SK-N-SH (cell line): Measurements from ENCODE around the gene GNAI3. TPM values are rescaled to one million over a fixed set of nuclear protein-coding genes. Genes with fewer than 3 reads are reported as not detected.

Source experiments
- CTCF ChIA-PET: fragments of 300-600, 350-600 bp; formaldehyde crosslinking; extraction: SDS; loops from one replicate; lab custom pipeline; 2021; lab: Yijun Ruan, JAX
- POLR2A ChIA-PET: fragments of 350-600 bp; sonication (Branson Sonifier 250); formaldehyde crosslinking; extraction: SDS; loops from one replicate; lab custom pipeline; 2020; ENCODE audit warnings: antibody characterized with exemption, inconsistent platforms; lab: Yijun Ruan, JAX
- DNase-seq: peaks from one replicate; pipeline ENCODE4 v3.0.0; 2012
- H2AFZ ChIP-seq: fragments of 200-600 bp; sonication (generic); 2 replicates; pipeline ENCODE4 v1.8.1; 2016; ENCODE audit warnings: antibody characterized with exemption, mild to moderate bottlenecking, low read depth
- H3F3A ChIP-seq: fragments of 200-600 bp; sonication (generic); replicated peaks from 2 replicates; pipeline ENCODE3; 2016; ENCODE audit warnings: antibody characterized with exemption, mild to moderate bottlenecking; ENCODE audit not compliant: insufficient read depth
- H3K27ac ChIP-seq, 2 experiments: fragments of 200-500 bp in 1 of 2; fragments of 200-600 bp in 1 of 2; sonication (Bioruptor generic) in 1 of 2; sonication (generic), shearing (Covaris generic) in 1 of 2; 2 replicates each; pipeline versions ENCODE4 v1.5.1 to v1.6.1; 2014 to 2016; ENCODE audit warnings: low read depth in 2 of 2, inconsistent platforms in 1 of 2, low read length in 1 of 2, mild to moderate bottlenecking in 1 of 2, mixed read lengths in 1 of 2
- H3K27me3 ChIP-seq: fragments of 200-600 bp; sonication (generic), shearing (Covaris generic); 2 replicates; pipeline ENCODE4 v1.6.1; 2016; ENCODE audit warnings: mixed run types; ENCODE audit not compliant: insufficient read depth
- H3K36me3 ChIP-seq, 2 experiments: fragments of 200-500 bp in 1 of 2; fragments of 200-600 bp in 1 of 2; sonication (Bioruptor generic) in 1 of 2; sonication (generic) in 1 of 2; replicated peaks in 1 of 2; 2 replicates each; pipeline versions ENCODE3 to v1.5.1; 2014 to 2016; ENCODE audit warnings: low read length in 1 of 2, mild to moderate bottlenecking in 1 of 2; ENCODE audit not compliant: insufficient read depth in 2 of 2, control insufficient read depth in 1 of 2
- H3K4me1 ChIP-seq, 2 experiments: fragments of 200-500 bp in 1 of 2; fragments of 200-600 bp in 1 of 2; sonication (Bioruptor generic) in 1 of 2; sonication (generic), shearing (Covaris generic) in 1 of 2; 2 replicates each; pipeline versions ENCODE4 v1.5.1 to v1.6.1; 2014 to 2016; ENCODE audit warnings: low read depth in 1 of 2, low read length in 1 of 2, mixed run types in 1 of 2; ENCODE audit not compliant: insufficient read depth in 2 of 2, control insufficient read depth in 1 of 2
- H3K4me2 ChIP-seq: fragments of 200-600 bp; sonication (generic), shearing (Covaris generic); 2 replicates; pipeline ENCODE4 v1.6.1; 2017; ENCODE audit warnings: mixed run types
- H3K4me3 ChIP-seq, 2 experiments: fragments of 200-500 bp in 1 of 2; fragments of 200-600 bp in 1 of 2; sonication (Bioruptor generic) in 1 of 2; sonication (generic), shearing (Covaris generic) in 1 of 2; 2 replicates each; pipeline versions ENCODE4 v1.5.1 to v1.8.1; 2014 to 2016; ENCODE audit warnings: low read depth in 2 of 2, inconsistent platforms in 1 of 2, low read length in 1 of 2, mild to moderate bottlenecking in 1 of 2, mixed read lengths in 1 of 2, moderate library complexity in 1 of 2
- H3K79me2 ChIP-seq: fragments of 200-600 bp; sonication (generic); 2 replicates; pipeline ENCODE4 v1.8.1; 2017; ENCODE audit warnings: mild to moderate bottlenecking; ENCODE audit not compliant: insufficient read depth
- H3K9ac ChIP-seq: fragments of 200-600 bp; sonication (generic); 2 replicates; pipeline ENCODE4 v1.6.1; 2017; ENCODE audit warnings: mixed run types
- H3K9me2 ChIP-seq: fragments of 200-600 bp; sonication (generic); 2 replicates; pipeline ENCODE4 v1.6.1; 2017; ENCODE audit warnings: mixed run types
- H3K9me3 ChIP-seq: fragments of 200-600 bp; sonication (generic); 2 replicates; pipeline ENCODE4 v1.6.1; 2017; ENCODE audit warnings: mixed run types, mild to moderate bottlenecking, moderate library complexity
- H4K20me1 ChIP-seq: fragments of 200-600 bp; sonication (generic); 2 replicates; pipeline ENCODE4 v1.6.1; 2017; ENCODE audit warnings: mild to moderate bottlenecking, mixed run types; ENCODE audit not compliant: insufficient read depth
- FOXJ3 ChIP-seq: sonication (generic); formaldehyde crosslinking; IDR thresholded peaks from 2 replicates; pipeline ENCODE4 v1.5.1; 2020; ENCODE audit warnings: mild to moderate bottlenecking, missing genetic modification reagents
- GABPA ChIP-seq: IDR thresholded peaks from 2 replicates; pipeline ENCODE4 v1.4.0; 2012; ENCODE audit warnings: low read depth, mild to moderate bottlenecking
- GATA2 ChIP-seq: sonication (generic); formaldehyde crosslinking; IDR thresholded peaks from 2 replicates; pipeline ENCODE4 v1.5.0; 2020; ENCODE audit warnings: mild to moderate bottlenecking, missing genetic modification reagents
- JUND ChIP-seq: IDR thresholded peaks from 2 replicates; pipeline ENCODE4 v1.4.0; 2012
- MEF2A ChIP-seq: IDR thresholded peaks from 2 replicates; pipeline ENCODE4 v1.4.0; 2012; ENCODE audit warnings: low read depth, borderline replicate concordance
- NRF1 ChIP-seq: IDR thresholded peaks from 2 replicates; pipeline ENCODE4 v1.6.1; 2012; ENCODE audit warnings: low read depth, mild to moderate bottlenecking, low read length
- PBX3 ChIP-seq: IDR thresholded peaks from 2 replicates; pipeline ENCODE4; 2012
- RAD21 ChIP-seq: IDR thresholded peaks from 2 replicates; pipeline ENCODE4 v1.6.1; 2012; ENCODE audit warnings: mild to moderate bottlenecking, low read length
- RFX5 ChIP-seq: IDR thresholded peaks from 2 replicates; pipeline ENCODE4 v1.6.1; 2012; ENCODE audit warnings: mild to moderate bottlenecking, improper control_type of control experiment, low read length
- RXRA ChIP-seq: IDR thresholded peaks from 2 replicates; pipeline ENCODE4 v1.4.0; 2012; ENCODE audit warnings: low read depth, mild to moderate bottlenecking, borderline replicate concordance
- SIN3A ChIP-seq: IDR thresholded peaks from 2 replicates; pipeline ENCODE4 v1.6.1; 2012; ENCODE audit warnings: low read depth, mild to moderate bottlenecking, low read length, moderate library complexity, borderline replicate concordance
- SMC3 ChIP-seq: IDR thresholded peaks from 2 replicates; pipeline ENCODE4 v1.6.1; 2012; ENCODE audit warnings: low read depth, low read length, improper control_type of control experiment
- TAF1 ChIP-seq: IDR thresholded peaks from 2 replicates; pipeline ENCODE4 v1.6.1; 2012; ENCODE audit warnings: low read depth, mild to moderate bottlenecking, low read length, moderate library complexity, borderline replicate concordance
- TCF12 ChIP-seq: IDR thresholded peaks from 2 replicates; pipeline ENCODE4 v1.4.0; 2012
- TEAD4 ChIP-seq: IDR thresholded peaks from 2 replicates; pipeline ENCODE4 v1.4.0; 2012; ENCODE audit warnings: mild to moderate bottlenecking, borderline replicate concordance; ENCODE audit not compliant: insufficient read depth
- WGBS: methylation state at CpG from one replicate; pipeline ENCODE4 v1.1.6; 2017; ENCODE audit warnings: low lambda C conversion rate; 5-methylcytosine and 5-hydroxymethylcytosine counted together
- polyA plus RNA-seq, 3 experiments: library from polyadenylated mRNA; depleted of rRNA; stranded (reverse); fragments of >200 nt; gene quantifications; 2 replicates each; pipeline ENCODE4 v1.2.3, GENCODE V29; 2012
- TF ChIP-seq, protein P1 (sequence below): fragments of 150-350 bp; IDR thresholded peaks from 2 replicates; pipeline ENCODE4 v1.6.1; 2017; ENCODE audit warnings: antibody characterized with exemption, low read length, low read depth, borderline replicate concordance
- TF ChIP-seq, protein P2 (sequence below): fragments of 200-600 bp; sonication (generic); IDR thresholded peaks from 2 replicates; pipeline ENCODE4 v1.6.1; 2017; ENCODE audit warnings: antibody characterized with exemption, mild to moderate bottlenecking, moderate library complexity
- TF ChIP-seq, protein P3 (sequence below): IDR thresholded peaks from 2 replicates; pipeline ENCODE4 v1.4.0; 2012; ENCODE audit warnings: low read depth, borderline replicate concordance

The GNAI3 gene
- polyA plus RNA-seq, 1 of the 3 experiments (the other 2 are of a cell fraction) = 4.0 TPM

- TF ChIP-seq, protein P1, sequence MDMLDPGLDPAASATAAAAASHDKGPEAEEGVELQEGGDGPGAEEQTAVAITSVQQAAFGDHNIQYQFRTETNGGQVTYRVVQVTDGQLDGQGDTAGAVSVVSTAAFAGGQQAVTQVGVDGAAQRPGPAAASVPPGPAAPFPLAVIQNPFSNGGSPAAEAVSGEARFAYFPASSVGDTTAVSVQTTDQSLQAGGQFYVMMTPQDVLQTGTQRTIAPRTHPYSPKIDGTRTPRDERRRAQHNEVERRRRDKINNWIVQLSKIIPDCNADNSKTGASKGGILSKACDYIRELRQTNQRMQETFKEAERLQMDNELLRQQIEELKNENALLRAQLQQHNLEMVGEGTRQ = no peak
- no peak for TF ChIP-seq MEF2A
- TF ChIP-seq PBX3 = no peak
- no peak for TF ChIP-seq TCF12
- no peak for TF ChIP-seq SIN3A
Measured at GRCh38 chr1:109566982-109567381, 18.6 kb downstream of the GNAI3 start (continued).

GRCh38 chr1:109567877-109568672, 19.7 kb downstream of the GNAI3 start:
- H3K9me3 ChIP-seq = no peaks in the 10 kb centered on the region
- H3K9ac ChIP-seq = no peak overlapping the region
- no peaks in the 10 kb centered on the region for H3K36me3 ChIP-seq
- TF ChIP-seq RXRA = no peak
- no peak for TF ChIP-seq SMC3
- TF ChIP-seq, protein P2, sequence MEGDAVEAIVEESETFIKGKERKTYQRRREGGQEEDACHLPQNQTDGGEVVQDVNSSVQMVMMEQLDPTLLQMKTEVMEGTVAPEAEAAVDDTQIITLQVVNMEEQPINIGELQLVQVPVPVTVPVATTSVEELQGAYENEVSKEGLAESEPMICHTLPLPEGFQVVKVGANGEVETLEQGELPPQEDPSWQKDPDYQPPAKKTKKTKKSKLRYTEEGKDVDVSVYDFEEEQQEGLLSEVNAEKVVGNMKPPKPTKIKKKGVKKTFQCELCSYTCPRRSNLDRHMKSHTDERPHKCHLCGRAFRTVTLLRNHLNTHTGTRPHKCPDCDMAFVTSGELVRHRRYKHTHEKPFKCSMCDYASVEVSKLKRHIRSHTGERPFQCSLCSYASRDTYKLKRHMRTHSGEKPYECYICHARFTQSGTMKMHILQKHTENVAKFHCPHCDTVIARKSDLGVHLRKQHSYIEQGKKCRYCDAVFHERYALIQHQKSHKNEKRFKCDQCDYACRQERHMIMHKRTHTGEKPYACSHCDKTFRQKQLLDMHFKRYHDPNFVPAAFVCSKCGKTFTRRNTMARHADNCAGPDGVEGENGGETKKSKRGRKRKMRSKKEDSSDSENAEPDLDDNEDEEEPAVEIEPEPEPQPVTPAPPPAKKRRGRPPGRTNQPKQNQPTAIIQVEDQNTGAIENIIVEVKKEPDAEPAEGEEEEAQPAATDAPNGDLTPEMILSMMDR = no peak
- TF ChIP-seq NRF1 = no peak
- no peak for TF ChIP-seq MEF2A
- TF ChIP-seq TEAD4 = no peak
- no peak for TF ChIP-seq GABPA
- no peak for TF ChIP-seq RAD21
- no peak for TF ChIP-seq FOXJ3 (CRISPR knock-in tag)
- TF ChIP-seq TCF12 = no peak
- no peak for TF ChIP-seq RFX5
- no peak for TF ChIP-seq PBX3
- no peak for TF ChIP-seq JUND
- TF ChIP-seq, protein P3, sequence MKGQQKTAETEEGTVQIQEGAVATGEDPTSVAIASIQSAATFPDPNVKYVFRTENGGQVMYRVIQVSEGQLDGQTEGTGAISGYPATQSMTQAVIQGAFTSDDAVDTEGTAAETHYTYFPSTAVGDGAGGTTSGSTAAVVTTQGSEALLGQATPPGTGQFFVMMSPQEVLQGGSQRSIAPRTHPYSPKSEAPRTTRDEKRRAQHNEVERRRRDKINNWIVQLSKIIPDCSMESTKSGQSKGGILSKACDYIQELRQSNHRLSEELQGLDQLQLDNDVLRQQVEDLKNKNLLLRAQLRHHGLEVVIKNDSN = no peak
- TF ChIP-seq, protein P1 = no peak
- no peak for TF ChIP-seq TAF1
- no peak for TF ChIP-seq GATA2 (CRISPR knock-in tag)
- POLR2A ChIA-PET = no interaction called here
- H3K9me2 ChIP-seq = no peaks in the 10 kb centered on the region
- no peaks in the 10 kb centered on the region for H3F3A ChIP-seq
- 95% methylated on average over 4 of the region's 4 CpGs for whole genome bisulfite sequencing
- H3K4me1 ChIP-seq = peaks cover 4 to 9% of the 10 kb centered on the region in 2 experiments; a peak in 3 of 4 replicates
- no peak overlapping the region for H2AFZ ChIP-seq
- no peak overlapping the region for H3K4me2 ChIP-seq
- DNase-seq = no peak
- H3K79me2 ChIP-seq = peaks cover 100% of the 10 kb centered on the region
- peaks cover 98% of the 10 kb centered on the region for H4K20me1 ChIP-seq
- CTCF ChIA-PET = interaction anchor here (1.0 to 3.3 kb wide), 3 partner anchors 19 to 72 kb away, joined by 3 to 9 read pairs (median 3); no protein-coding TSS in a partner anchor
- no peak overlapping the region for H3K27ac ChIP-seq
- H3K27me3 ChIP-seq = no peaks in the 10 kb centered on the region
- no peak overlapping the region for H3K4me3 ChIP-seq
